ENCODE data around the gene MRPL14. TPM values are rescaled to one million over a fixed set of nuclear protein-coding genes. Genes with fewer than 3 reads are reported as not detected.

The MRPL14 gene
- total and polyA plus RNA-seq, 2 of the 8 experiments (the other 6 are each of a cell fraction or from before 2014, with no cell fraction given) = 82.0 to 97.1 TPM

GRCh38 chr6:44169886-44170570, 42.8 kb upstream of the MRPL14 start:
- POLR2A ChIA-PET (ENCODE audit: partially characterized antibody) = interaction anchor here (0.6 to 2.8 kb wide), 10 partner anchors 10 to 87 kb away, joined by 3 to 29 read pairs (median 5); partner anchors contain the start of genes HSP90AB1 and SLC35B2
- no peak for FAIRE-seq

More at GRCh38 chr6:44169886-44170570, 42.8 kb upstream of the MRPL14 start:
- Histone ChIP-seq H3K79me2 (ENCODE audit: control insufficient read depth in 1 of 2, insufficient read depth in 2 of 2, low read length in 2 of 2) (no peaks in the 10 kb centered on the region), H3K23me2 (ENCODE audit: low read depth, low read length) (no peaks in the 10 kb centered on the region), H3K14ac (ENCODE audit: insufficient read length) (no peak overlapping the region), H4K8ac (ENCODE audit: extremely low read depth, insufficient read depth, low read length) (no peak overlapping the region), H2AK5ac (ENCODE audit: low read depth, low read length) (no peak overlapping the region), H3K4me2 (ENCODE audit: insufficient read depth in 1 of 2, low read depth in 2 of 2, low read length in 2 of 2) (no peak overlapping the region), H3K4ac (replicated peaks; ENCODE audit: insufficient read length, low read depth, low read length) (no peak overlapping the region), H4K20me1 (replicated peaks in 1 of 2; ENCODE audit: control insufficient read depth in 1 of 2, insufficient read depth in 2 of 2, low read length in 2 of 2) (no peaks in the 10 kb centered on the region), H3K9ac (replicated peaks in 1 of 4; ENCODE audit: extremely low read depth in 1 of 4, low read depth in 3 of 4, low read length in 3 of 4) (no peak overlapping the region), H3K27me3 (replicated peaks in 1 of 4; ENCODE audit: control insufficient read depth in 3 of 4, extremely low read depth in 1 of 4, insufficient read depth in 3 of 4, low read length in 3 of 4) (0 out of 7 replicates have a peak, but pooled peaks cover 0 to 4% (median 0%) of the 10 kb centered on the region in 4 experiments), H2BK20ac (ENCODE audit: low read length) (no peak overlapping the region), H3K18ac (ENCODE audit: extremely low read depth, low read length) (no peak overlapping the region), H2BK5ac (ENCODE audit: low read depth, low read length) (no peak overlapping the region), H2BK120ac (replicated peaks; ENCODE audit: low read depth, low read length) (no peak overlapping the region), H2BK12ac (ENCODE audit: low read depth, low read length) (no peak overlapping the region), H2BK15ac (ENCODE audit: low read length) (no peak overlapping the region; the same call in 1 of the 2 replicates), H4K91ac (replicated peaks; ENCODE audit: insufficient read length, low read length) (no peak overlapping the region), H3K36me3 (ENCODE audit: control insufficient read depth in 2 of 4, insufficient read depth in 4 of 4, low read length in 3 of 4) (no peaks in the 10 kb centered on the region), H3K4me1 (replicated peaks in 1 of 4; ENCODE audit: control insufficient read depth in 3 of 4, insufficient read depth in 4 of 4, low read length in 3 of 4) (peaks cover 0 to 18% (median 10%) of the 10 kb centered on the region in 4 experiments; a peak in 6 of 7 replicates), H3K79me1 (ENCODE audit: low read depth, low read length) (no peaks in the 10 kb centered on the region), H3K23ac (ENCODE audit: insufficient read length) (no peak overlapping the region), H3K27ac (ENCODE audit: low read depth, low read length) (no peak overlapping the region), H3K4me3 (ENCODE audit: extremely low read depth in 1 of 4, insufficient read depth in 2 of 4, low read depth in 3 of 4, low read length in 4 of 4) (no peak overlapping the region), H4K5ac (ENCODE audit: insufficient read length, low read depth, low read length) (no peak overlapping the region), H3K9me3 (ENCODE audit: insufficient read depth in 2 of 2, low read depth in 1 of 2, low read length in 1 of 2) (no peaks in the 10 kb centered on the region), H2AFZ (ENCODE audit: low read length) (no peak overlapping the region), H3K56ac (replicated peaks; ENCODE audit: insufficient read length, low read depth, low read length) (no peak overlapping the region)
- no peak for TF ChIP-seq KDM4A (IDR thresholded peaks at IDR 0.05; ENCODE audit: low read depth, low read length, severe bottlenecking)
- TF ChIP-seq E2F6 (IDR thresholded peaks at IDR 0.05) = no peak
- no peak for TF ChIP-seq CTBP2 (IDR thresholded peaks at IDR 0.05; ENCODE audit: borderline replicate concordance, insufficient read depth, insufficient read length, low read length)
- TF ChIP-seq HDAC2 (IDR thresholded peaks at IDR 0.05; ENCODE audit: borderline replicate concordance in 1 of 2, low read depth in 2 of 2, low read length in 2 of 2) = no peak
- no peak for TF ChIP-seq USF2 (IDR thresholded peaks at IDR 0.05; ENCODE audit: low read length)
- no peak for TF ChIP-seq KDM5A (IDR thresholded peaks at IDR 0.05; ENCODE audit: low read length)
- CTCF ChIA-PET (ENCODE audit: partially characterized antibody) = interaction anchor here (0.7 to 3.1 kb wide), 15 partner anchors 9 to 135 kb away, joined by 3 to 22 read pairs (median 4); partner anchors contain the start of gene MYMX
- 80% methylated on average over 10 of the region's 10 CpGs; no CpG with 5 or more reads in 1 of the 2 experiments for WGBS, 2 experiments (ENCODE audit: extremely low coverage in 1 of 2, insufficient coverage in 1 of 2, insufficient read length in 1 of 2, insufficient replicate concordance in 2 of 2, low coverage in 1 of 2, low lambda C conversion rate in 2 of 2, missing lambda C conversion rate in 1 of 2)
- DNase-seq (ENCODE audit: low read depth in 1 of 2, low spot score in 2 of 2) = no peak
